ENCODE measurements around the gene DCDC1. TPM values are rescaled to one million over a fixed set of nuclear protein-coding genes. Genes with fewer than 3 reads are reported as not detected.

DCDC1 gene
- total RNA-seq, 4 donors from 2014 or later, result 0.17 TPM; not detected in 3

GRCh38 chr11:31248768-31249167 lies 120.8 kb downstream of the DCDC1 start:
- 57% methylated on average over 1 of the region's 1 CpG for WGBS
- intact Hi-C loops (cut with DNase I), result no loop called here
- Histone ChIP-seq H3K4me1 (no peaks in the 10 kb centered on the region), H3K36me3 (no peaks in the 10 kb centered on the region), H3K27ac (replicated peaks in 1 of 4) (no peak overlapping the region), H3K4me3 (no peak overlapping the region), H3K27me3 (no peaks in the 10 kb centered on the region), H3K9me3 (no peaks in the 10 kb centered on the region)
- no peak for DNase-seq (ENCODE audit: extremely low spot score)
- TF ChIP-seq POLR2A (IDR thresholded peaks at IDR 0.05; ENCODE audit: low read depth), result no peak
- TF ChIP-seq EP300 (IDR thresholded peaks at IDR 0.05), result no peak
- no peak for TF ChIP-seq POLR2AphosphoS5 (IDR thresholded peaks at IDR 0.05)
- TF ChIP-seq CTCF (IDR thresholded peaks at IDR 0.05), result no peak

GRCh38 chr11:31247321-31247720 lies 122.2 kb downstream of the DCDC1 start:
- no peak for TF ChIP-seq POLR2A (IDR thresholded peaks at IDR 0.05; ENCODE audit: low read depth)
- TF ChIP-seq CTCF (IDR thresholded peaks at IDR 0.05), result no peak
- no peak for TF ChIP-seq EP300 (IDR thresholded peaks at IDR 0.05)
- no peak for TF ChIP-seq POLR2AphosphoS5 (IDR thresholded peaks at IDR 0.05)
- intact Hi-C loops (cut with DNase I), result no loop called here
- Histone ChIP-seq H3K36me3 (no peaks in the 10 kb centered on the region), H3K27me3 (no peaks in the 10 kb centered on the region), H3K4me1 (no peaks in the 10 kb centered on the region), H3K27ac (replicated peaks in 1 of 4) (no peak overlapping the region), H3K4me3 (no peak overlapping the region), H3K9me3 (no peaks in the 10 kb centered on the region)
- 92% methylated on average over 5 of the region's 5 CpGs for WGBS
- DNase-seq (ENCODE audit: extremely low spot score), result no peak

GRCh38 chr11:31246451-31247165 lies 122.9 kb downstream of the DCDC1 start:
- Histone ChIP-seq H3K9me3 (no peaks in the 10 kb centered on the region), H3K27ac (replicated peaks in 1 of 4) (no peak overlapping the region), H3K4me3 (no peak overlapping the region), H3K4me1 (no peaks in the 10 kb centered on the region), H3K36me3 (no peaks in the 10 kb centered on the region), H3K27me3 (no peaks in the 10 kb centered on the region)
- TF ChIP-seq POLR2AphosphoS5 (IDR thresholded peaks at IDR 0.05), result no peak
- TF ChIP-seq CTCF (IDR thresholded peaks at IDR 0.05), result no peak
- TF ChIP-seq POLR2A (IDR thresholded peaks at IDR 0.05; ENCODE audit: low read depth), result no peak
- no peak for TF ChIP-seq EP300 (IDR thresholded peaks at IDR 0.05)
- 47% methylated on average over 4 of the region's 4 CpGs for WGBS
- no peak for DNase-seq (ENCODE audit: extremely low spot score)
- intact Hi-C loops (cut with DNase I), result no loop called here

- Histone ChIP-seq H3K27ac (replicated peaks in 1 of 4) (no peak overlapping the region), H3K36me3 (no peaks in the 10 kb centered on the region), H3K9me3 (no peaks in the 10 kb centered on the region), H3K4me1 (no peaks in the 10 kb centered on the region), H3K4me3 (no peak overlapping the region), H3K27me3 (no peaks in the 10 kb centered on the region)
- DNase-seq (ENCODE audit: extremely low spot score), result no peak
- intact Hi-C loops (cut with DNase I), result no loop called here
- TF ChIP-seq POLR2A (IDR thresholded peaks at IDR 0.05; ENCODE audit: low read depth) (no peak), EP300 (IDR thresholded peaks at IDR 0.05) (no peak), CTCF (IDR thresholded peaks at IDR 0.05) (no peak)
- WGBS, result 86% methylated on average over 1 of the region's 1 CpG
Observed at GRCh38 chr11:31243706-31244105, 125.8 kb downstream of the DCDC1 start.

Measured in esophagus muscularis mucosa (tissue), 4 donors.